Kidney capillary endothelial cell (primary cell): Measurements from ENCODE around the gene ARMC12.
"Not testable (repeated sequence)": the region's sequence is repeated elsewhere in the genome, so short reads cannot be mapped to it uniquely, and the experiment has no call there.

ENCODE experiments used
- DNase-seq: peaks from one replicate; pipeline ENCODE4 v3.0.0-alpha.2; 2018; ENCODE audit warnings: low spot score

The ARMC12 gene, protein sequence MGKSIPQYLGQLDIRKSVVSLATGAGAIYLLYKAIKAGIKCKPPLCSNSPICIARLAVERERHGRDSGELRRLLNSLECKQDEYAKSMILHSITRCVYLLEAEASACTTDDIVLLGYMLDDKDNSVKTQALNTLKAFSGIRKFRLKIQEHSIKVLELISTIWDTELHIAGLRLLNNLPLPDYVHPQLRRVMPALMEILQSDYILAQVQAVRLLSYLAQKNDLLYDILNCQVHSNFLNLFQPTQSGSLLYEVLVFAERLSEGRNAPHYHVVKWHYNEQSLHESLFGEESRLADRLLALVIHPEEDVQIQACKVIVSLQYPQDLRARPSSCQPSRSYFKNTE

DNA sequence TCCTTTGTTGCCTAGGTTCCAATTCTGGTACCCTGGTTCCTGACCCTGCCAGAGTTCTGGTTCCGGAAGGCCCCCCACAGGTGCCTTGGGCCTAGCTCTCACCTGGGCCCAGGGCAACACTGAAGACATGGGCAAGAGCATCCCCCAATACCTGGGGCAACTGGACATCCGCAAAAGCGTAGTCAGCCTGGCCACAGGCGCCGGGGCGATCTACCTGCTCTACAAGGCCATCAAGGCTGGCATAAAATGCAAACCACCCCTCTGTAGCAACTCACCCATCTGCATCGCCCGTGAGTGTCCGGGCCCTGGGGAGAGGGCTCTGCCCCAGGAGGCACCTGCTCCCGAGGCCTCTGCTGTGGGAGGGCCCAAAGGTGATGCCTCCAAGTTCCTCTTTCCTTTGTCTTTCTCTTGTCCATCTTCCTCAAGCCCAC, at the start of gene ARMC12:
Gene ARMC12 (plus strand): TSS at position 51 of the 431 bp plus-strand sequence. CDS start 77 bp downstream, at position 128.
- DNase-seq, result no peak

DNA sequence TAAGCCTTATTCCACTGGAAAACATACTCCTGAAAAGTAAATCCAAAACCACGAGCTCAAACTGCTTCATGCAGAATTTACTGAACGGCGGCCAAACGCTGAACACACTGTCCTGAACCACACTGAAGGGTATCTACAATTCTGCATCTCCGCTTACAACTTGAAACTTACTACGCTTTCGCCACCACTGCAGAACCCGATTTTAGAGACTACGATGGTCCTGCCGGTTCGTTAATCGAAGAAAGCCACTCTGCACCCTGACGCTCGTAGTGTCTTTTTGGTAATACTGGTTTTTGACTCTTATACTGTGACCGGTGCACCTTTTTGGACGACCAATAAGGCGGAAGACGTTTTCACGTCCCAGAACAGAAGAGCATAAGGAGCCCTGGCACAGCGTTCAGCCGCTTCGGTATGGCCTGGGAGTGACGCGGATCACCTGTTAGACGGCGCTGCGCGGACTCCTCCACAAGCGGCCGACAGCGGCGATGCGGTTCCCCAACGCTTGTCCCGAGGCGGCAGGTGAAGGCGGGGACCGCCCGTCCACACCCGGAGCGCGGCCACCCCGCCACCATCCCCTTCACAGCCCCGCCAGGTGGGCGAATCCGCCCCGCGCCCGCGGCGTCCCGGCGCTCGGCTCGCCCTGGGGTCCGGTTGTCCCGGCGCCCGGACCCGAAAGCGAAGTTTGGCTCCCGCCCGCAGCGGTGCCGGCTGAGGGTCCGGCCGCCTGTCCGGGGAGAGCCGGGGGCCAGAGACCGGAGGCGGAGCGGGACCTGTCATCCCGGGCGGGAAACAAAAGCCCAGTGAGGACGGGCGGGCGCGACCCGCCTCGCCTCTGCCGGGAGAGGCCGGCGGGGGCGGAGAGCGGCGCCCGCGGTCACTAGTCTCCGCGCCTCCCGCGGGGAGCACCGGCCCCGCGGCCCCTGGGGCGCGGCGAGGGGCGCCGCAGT, 48.9 kb upstream of the ARMC12 start:
- DNase-seq, result no peak

DNA sequence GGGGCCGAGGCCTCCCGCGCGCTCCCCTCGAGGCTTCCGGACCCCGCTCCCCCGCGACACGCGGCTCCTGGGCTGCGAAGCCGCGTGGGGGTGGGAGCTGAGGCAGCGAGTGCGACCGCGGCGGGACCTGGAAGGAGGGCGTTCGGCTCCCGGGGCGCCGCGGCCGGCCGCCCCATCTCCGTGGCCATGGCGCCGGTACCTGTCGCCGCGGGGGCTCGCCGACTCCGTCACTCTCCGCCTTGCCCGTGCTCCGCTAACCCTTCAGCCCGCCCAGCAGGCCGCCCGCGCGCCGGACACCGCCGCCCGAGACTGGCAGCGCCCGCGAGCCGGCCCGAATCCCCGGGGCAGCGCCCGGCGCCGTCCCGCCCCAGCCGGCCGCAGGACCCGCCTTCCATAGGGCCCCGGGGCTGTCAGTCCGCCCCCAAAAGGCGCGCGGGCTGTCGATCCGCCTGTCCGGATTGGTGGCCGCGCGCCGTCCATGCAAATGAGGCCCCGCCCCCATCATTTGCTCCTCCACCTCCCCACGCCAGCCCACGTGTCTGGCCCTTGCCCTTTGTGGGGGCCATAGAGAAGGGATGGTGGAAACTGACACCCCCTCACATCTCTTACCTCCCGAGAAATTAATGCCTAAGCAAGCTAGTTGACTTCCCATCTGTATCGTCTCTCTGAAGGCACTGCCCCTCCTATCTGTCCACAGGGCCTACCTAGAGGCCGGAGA, 48.1 kb upstream of the ARMC12 start, which contains the start of gene FKBP5:
Gene FKBP5 (minus strand): TSS at position 311 of the 718 bp plus-strand sequence. CDS start 46,091 bp downstream, outside the sequence.
- peak; percentile 84 for DNase-seq

DNA sequence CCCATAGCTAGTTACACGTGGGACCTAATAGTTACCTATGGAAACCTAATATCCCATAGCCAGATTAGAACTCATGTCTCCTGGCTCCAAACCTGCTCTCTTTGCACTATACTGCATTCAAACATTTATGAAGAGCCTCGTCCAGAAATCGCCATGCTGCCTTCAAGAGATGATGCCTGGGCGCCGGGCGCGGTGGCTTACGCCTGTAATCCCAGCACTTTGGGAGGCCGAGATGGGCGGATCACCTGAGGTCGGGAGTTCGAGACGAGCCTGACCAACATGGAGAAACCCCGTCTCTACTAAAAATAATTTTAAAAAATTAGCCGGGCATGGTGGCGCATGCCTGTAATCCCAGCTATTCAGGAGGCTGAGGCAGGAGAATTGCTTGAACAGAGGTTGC, 46.8 kb upstream of the ARMC12 start:
- DNase-seq, result not testable (repeated sequence)

DNA sequence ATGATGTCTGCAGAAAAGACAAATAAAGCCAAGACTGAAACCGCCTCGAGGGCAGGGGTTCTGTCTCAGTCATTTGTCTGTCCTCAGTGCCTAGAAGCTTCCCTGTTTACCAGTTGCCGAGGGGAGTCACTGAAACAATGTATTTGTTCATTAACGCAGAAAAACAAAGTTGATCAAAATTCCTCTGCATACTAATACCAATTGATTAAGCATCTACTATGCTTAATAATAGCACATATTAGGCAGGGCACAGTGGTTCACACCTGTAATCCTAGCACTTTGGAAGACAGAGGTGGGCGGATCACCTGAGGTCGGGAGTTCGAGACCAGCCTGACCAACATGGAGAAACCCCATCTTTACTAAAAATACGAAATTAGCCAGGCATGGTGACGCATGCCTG, 46.3 kb upstream of the ARMC12 start:
- DNase-seq, result no peak

DNA sequence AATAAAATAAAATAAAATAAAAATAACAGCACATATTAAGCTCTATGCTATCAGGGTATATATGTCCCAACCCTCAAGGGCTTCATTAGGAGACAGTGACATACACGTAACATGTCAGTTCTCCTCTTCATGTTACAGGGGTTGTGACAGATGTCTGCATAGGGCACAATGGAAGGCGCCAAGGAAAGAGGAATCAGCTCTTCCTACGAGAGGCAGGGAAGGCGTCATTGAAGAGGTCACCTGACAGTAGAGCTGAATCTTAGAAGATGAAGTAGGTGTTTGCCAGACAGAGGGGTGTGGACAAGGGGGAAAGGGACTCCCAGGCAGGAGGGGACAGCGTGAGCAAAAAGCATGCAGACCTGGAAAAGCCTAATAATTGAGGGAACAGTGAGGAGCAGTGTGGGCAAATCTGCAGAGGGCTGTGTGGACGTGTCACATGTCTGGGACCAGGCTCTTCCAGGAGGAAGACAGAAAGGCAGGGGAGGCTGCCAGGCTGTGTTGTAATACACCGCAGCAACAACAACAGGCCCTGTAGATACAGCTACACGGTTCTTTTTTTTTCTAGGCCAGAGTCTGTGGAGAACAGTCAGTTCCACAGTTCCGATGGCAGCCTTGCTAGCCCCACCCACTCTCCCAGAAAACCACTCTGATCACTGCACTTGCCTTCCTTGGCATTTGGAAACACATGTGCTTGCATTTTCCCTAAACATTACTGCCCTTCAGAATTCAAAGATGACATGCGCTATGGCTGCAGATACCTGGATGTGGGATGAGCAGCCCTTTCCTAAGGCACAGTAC, 45.6 kb upstream of the ARMC12 start:
- no peak for DNase-seq

DNA sequence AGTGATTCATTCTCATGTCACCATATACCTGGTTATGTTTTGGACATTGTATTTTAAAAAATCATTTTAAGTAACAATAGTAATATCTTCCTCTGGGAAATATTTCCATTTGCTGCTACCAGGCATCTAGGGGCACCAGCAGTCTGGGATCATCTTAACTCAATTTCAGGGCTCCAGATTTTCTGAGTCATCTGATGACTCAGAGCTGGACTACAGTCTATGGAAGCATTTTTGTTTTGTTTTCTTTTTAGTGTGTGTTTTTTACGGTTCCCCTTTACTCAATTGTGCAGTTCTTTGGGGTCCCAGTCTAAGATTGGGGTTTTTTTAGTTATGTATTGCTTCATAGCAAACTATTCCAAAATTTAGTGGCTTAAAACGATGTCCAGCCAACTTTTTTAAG, 42.4 kb upstream of the ARMC12 start:
- DNase-seq, result no peak

DNA sequence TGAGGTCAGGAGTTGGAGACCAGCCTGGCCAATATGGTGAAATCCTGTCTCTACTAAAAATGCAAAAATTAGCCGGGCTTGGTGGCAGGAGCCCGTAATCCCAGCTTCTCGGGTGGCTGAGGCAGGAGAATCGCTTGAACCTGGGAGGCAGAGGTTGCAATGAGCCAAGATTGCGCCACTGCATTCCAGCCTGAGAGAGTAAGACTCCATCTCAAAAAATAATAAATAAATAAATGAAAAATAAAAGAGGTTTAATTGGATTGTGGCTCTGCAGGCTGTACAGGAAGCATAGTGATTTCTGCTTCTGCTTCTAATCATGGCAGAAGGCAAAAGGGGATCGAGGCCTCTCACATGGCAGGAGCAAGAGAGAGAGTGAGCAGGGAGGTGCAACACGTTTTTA, 38.4 kb upstream of the ARMC12 start:
- DNase-seq, result not testable (repeated sequence)

DNA sequence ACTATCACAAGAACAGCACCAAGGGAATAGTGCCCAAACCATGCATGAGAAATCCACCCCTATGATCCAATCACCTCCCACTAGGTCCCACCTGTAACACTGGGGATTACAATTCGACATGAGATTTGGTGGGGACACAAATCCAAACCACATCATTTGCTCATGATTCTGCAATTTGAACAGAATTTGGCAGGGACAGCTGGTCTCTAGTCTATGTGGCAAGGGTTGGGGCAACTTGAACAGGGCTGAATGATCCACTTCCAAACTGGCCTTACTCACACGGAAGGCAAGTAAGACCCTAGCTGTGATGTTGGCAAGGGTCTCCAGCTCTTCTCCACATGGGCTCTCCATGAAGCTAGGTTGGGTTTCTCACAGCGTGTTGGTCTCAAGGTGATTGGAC, 38.0 kb upstream of the ARMC12 start:
- no peak for DNase-seq

DNA sequence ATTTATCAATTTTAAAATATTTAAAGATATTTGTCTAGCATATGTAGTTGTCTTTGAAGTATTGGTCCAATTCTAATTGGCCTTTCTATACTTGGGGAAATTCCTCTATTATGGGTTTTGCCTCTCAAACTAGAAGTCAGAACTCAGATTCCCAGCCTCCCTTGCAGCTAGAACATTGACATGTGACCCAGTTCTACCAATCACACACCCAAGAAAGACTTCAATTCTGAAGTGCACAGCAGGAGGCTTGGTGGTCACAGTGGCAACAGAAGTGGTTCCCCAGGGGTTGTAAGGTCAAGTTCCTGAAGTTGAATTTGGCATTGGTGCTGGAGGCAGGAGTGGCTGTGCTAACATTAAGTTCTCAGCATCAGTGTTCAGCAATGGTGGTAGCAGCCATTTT, 33.3 kb upstream of the ARMC12 start:
- no peak for DNase-seq

DNA sequence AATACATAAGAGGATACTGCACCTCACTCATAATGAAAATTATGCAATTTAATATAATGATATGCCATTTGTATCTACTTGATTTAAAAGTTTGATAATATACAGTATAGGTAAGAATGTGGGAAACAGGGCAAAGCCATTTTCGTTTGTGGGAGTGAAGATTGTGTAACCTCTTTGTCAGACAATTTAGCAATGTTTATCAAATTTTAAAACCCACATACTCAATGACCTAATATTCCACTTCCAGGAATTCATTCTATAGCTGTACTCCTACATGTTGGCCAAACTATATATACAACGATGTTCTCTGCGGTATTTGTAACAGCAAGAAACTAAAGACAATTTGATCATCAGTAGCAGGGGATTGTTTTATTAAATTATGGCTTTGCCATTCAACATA, 30.4 kb upstream of the ARMC12 start:
- DNase-seq, result no peak

DNA sequence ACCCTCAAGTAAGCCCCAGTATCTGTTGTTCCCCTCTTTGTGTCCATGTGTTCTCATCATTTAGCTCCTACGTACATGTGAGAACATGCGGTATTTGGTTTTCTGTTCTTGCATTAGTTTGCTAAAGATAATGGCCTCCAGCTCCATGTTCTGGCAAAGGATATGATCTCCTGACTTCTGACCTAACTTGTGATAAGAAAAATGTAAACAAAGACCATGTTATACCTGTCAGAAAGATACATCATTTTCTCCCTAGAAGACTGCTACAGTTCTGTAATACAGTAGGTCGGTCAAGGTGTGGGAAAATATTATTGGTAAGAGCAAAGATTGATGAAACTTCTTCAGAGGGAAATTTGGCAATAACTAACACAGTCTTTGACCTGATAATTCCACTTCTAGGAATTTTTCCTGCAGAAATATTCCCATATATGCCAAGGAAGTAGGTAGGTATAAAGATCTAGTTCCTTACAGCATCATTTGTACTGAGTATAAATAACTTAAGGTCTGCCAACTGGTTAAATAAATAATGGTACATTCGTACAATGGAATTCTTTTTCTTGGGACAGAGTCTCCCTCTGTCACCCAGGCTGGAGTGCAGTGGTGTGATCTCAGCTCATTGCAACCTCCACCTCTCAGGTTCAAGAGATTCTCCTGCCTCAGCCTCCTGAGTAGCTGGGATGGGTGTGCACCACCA, 29.0 kb upstream of the ARMC12 start:
- no peak for DNase-seq

DNA sequence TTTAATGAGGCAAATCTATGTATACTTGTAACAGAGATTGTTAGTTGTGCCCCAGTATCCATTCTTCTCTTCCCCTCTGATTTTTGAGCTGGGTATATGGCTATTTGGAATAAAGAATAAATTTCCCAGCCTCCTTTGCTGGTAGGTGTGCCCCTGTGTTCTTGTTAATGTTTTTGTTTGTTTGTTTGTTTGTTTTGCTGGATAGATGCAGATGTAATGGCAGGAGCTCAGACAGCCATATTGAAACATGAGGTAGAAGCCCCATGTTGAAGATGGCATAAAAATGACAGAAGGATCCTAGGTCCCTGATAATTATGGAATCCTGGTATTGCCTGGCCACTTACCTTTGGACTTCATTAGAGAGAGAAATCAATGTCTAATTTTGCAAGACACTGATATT, 28.2 kb upstream of the ARMC12 start:
- DNase-seq, result no peak

DNA sequence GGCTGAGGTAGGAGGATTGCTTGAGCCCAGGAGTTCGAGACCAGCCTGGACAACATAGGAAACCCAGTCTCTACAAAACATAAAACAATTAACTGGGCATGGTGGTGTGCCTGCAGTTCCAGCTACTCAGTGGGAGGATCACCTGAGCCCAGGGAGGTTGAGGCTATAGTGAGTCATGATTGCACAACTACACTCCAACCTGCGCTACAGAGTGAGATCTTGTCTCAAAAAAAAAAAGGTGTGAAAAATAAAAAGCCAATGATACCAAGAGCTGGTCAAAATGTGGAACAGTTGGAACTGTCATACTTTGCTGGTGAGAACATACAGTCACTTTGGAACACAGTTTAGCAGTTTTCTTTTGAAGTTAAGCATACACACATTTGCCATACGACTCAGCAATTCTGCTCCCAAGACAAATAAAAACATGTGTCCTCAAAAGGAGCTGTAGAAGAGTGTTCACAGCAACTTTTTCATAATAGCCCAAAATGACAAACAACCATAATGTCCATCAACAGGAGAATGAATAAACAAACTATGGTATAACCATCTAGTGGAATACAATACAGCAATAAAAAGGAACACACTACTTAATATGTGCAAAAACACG, 26.5 kb upstream of the ARMC12 start:
- DNase-seq, result no peak

DNA sequence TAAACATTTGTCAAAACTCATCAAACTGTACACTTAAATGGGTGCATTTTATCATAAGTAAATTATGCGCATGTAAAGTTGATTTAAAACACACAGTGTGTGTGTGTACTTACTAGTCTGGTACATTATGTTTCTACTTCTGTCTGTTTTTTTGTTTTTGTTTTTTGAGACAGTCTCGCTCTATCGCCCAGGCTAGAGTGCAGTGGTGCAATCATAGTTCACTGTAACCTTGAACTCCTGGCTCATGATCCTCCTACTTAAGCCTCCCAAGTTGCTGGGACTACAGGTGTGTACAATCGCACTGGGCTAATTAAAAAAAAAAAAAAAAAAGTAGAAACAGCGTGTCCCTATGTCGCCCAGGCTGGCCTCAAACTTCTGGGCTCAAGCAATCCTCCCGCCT, 25.1 kb upstream of the ARMC12 start:
- no peak for DNase-seq

DNA sequence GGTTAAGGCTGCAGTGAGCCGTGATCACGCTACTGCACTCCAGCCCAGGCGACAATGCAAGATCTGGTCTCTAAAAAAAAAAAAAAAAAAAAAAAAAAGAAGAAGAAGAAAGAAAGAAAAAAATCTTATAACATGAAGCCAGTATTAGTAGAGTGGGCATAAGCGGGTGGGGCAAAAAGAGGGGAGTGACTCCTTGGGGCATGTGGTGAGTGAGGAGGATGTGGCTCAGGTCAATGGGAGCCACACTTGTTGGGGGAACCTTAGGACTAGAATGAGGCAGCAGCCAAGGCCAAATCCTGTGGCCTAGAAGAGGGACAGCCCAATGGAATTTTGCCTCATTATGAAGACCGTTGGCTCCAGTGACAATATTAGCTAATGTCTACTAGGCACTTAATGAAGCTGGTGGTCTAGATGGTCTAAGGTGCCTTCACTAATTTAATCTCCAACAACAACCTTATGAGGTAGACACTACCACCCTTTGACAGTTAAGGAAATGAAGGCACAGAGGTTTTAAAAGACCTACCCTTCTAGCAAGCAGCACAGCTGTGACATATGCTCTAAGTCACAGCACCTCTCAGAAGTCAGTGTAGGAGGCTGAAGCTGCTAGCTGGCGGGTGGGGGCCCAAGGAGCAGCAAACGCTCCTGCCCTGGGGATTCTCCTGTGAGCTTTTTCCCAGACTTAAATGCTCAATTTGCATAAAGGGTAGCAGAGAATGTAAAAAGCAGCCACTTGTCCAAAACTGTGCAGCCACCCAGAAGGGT, 23.6 kb upstream of the ARMC12 start:
- no peak for DNase-seq

DNA sequence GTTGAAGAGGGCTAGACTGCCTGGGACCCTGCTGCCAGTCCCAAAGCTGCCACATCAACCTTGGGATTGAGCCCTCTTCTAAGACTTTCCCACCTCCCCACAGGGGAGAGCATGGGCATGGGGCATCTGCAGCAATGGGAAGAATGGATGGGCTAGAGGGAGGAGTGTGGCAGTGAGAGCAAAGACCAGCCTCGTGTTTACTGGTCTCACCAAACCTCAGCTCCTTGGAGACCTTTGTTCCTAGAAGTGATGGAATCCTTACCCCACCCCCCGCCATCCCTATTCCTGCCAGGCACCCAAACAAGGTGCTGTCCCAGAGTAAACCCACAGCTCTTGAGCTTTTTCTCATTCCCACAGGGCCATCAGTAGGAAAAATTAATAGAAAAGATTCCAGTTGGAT, 20.0 kb upstream of the ARMC12 start:
- DNase-seq, result no peak

DNA sequence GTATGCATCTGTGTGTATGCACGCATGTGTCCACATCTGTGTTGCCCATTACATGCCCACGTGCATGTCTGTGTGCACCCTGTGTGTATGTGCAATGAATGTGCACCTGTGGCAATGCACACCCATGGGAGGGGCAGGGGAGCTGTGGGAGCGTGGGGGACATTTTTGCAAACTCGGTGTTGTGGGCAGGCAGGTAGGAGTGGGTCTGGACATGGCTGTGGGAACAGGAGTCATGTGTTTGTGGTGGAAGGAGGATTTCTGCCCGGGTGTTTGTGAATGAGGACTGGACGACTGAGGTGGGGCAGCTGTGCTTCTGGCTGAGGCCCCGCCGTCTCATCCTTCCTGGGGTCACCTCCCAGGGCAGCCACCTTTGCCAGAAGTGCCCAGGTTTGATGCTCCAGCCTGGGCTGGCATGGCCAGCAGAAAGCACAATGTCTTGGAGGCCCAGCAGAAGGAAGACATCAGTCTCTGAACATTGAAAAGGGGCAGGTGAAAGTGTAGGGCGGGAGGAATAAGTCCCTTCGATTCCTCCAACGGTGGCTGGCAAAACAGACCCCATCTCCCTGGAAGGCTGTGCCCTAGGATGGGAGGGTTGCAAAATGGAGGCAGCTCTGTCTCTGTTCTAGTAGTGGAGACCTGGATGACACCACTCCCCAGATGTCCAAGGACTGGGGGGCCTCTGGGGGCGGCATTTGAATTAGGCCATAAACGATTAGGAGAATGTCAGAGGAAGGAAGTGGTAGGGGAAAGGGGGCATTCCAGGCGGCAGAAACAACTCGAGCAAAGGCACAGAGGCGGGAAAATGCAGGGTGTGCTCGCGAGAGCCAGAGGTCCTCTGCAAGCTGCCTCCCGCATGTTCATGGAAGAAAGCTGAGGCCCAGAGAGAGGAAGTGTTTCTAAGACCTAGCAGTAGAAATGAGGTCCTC, 19.1 kb upstream of the ARMC12 start:
- no peak for DNase-seq

DNA sequence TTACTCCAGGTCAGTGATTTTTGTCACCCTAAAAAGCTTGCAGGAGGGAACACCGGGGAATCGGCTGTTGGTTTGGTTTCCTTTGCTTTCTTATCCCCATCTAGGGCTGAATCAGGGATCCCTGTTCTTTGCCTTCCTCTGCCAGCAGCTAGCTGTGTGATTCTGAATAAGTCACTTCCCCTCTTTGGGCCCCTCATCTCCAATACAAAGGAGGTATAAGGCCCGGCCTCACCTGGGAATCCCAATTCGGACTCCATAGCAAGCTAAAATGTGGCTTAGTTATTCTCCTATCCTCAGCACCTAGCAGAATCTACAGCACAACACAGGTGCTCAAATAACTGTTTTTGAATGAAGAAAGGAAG, 18.5 kb upstream of the ARMC12 start:
- no peak for DNase-seq
